GM08714 (cell line): ENCODE results near the gene PTPN2.

Experiments
- H3K4me3 ChIP-seq: fragments of 200-500 bp; sonication (Bioruptor generic); 2 replicates; pipeline ENCODE4 v1.5.1; 2014; ENCODE audit warnings: mild to moderate bottlenecking, low read length, inconsistent platforms
- ZNF274 ChIP-seq: IDR thresholded peaks from 2 replicates; pipeline ENCODE4 v1.6.1; 2012; ENCODE audit warnings: mild to moderate bottlenecking, low read depth, low read length

The PTPN2 gene

GRCh38 chr18:12837747-12838146 is 46.3 kb downstream of the PTPN2 start:
- no peak for TF ChIP-seq ZNF274
- H3K4me3 ChIP-seq, result no peak overlapping the region

DNA sequence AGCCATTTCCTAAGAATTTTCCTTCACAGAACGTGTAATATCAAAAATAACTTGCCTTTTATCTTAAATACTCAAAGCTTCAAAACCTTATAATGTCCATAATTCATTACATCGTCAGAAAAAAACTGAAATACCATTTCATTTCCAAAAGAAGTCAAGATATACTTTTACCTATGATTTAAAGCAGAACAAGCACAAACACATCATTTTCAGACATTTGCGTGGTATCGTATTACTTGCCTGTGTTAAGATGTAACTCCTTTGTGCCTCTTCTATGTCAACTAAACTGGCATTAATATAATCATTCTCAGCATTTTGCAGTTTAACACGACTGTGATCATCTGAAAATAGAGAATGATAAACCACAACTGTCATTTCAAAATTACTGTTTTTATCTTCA is 47.5 kb downstream of the PTPN2 start:
- H3K4me3 ChIP-seq, result no peak overlapping the region
- TF ChIP-seq ZNF274, result no peak

DNA sequence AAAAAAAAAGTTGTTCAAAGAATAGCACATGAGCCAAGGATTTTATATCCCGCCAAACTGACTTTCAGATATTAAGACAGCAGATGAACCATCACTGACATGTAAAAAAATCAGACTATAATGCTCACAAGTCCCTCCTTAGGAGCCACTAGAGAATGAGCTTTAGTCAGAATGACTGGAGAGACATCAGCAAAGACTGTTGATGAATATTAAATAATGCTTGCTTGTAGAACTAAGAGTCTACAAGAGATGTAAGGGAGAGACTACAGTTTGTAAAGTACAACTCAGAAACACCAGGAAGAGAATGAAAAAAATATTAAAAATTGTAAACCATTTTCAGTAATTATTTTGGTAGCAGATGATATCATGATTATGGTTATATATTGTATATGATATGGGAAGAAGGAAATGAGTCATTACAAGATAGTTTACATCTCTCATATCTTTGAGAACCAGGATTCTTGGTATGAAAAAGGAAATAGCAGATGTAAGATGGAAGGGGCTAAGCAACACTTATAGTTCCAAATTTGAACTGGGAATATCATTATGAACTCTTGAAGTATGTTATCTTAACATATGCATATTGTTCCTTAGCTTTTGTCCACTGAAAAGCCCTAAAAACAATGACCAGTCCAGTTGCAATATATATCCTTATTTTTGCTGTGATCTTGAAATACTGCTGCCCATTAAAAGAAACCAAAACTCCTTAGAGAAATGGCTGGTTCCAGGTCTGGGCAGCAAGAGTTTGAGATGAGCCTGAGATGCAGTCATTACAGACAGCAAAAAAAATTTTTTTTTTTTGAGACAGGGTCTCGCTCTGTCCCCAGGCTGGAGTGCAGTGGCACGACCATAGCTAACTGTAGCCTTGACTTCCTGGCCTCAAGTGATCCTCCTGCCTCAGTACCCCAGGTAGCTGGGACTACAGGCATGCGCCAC is 55.7 kb downstream of the PTPN2 start:
- TF ChIP-seq ZNF274, result no peak
- H3K4me3 ChIP-seq, result no peak overlapping the region

DNA sequence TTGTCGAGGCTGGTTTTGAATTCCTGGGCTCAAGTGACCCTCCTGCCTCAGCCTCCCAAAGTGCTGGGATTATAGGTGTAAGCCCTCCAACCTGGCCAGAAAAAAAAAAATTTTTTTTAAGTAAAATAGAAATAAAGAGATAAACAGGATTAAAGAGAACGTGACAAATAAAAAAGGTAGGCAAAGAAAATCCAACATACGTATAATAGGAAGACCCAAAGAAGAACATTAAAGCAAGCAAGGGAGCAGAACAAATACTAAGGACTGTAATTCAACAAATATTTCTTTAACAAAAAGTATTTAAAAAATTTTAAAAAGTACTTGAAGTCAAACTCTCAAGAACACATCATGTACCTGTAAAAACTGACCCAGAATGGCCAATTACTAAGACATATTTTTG is 56.4 kb downstream of the PTPN2 start:
- no peak for TF ChIP-seq ZNF274

GRCh38 chr18:12825230-12825629 is 58.8 kb downstream of the PTPN2 start:
- no peak overlapping the region for H3K4me3 ChIP-seq
- TF ChIP-seq ZNF274, result no peak

More for the DNA sequence above, 56.4 kb downstream of the PTPN2 start:
- H3K4me3 ChIP-seq, result no peak overlapping the region

- no peak overlapping the region for H3K4me3 ChIP-seq
- no peak for TF ChIP-seq ZNF274
Measured at GRCh38 chr18:12823892-12824291, 60.1 kb downstream of the PTPN2 start.

DNA sequence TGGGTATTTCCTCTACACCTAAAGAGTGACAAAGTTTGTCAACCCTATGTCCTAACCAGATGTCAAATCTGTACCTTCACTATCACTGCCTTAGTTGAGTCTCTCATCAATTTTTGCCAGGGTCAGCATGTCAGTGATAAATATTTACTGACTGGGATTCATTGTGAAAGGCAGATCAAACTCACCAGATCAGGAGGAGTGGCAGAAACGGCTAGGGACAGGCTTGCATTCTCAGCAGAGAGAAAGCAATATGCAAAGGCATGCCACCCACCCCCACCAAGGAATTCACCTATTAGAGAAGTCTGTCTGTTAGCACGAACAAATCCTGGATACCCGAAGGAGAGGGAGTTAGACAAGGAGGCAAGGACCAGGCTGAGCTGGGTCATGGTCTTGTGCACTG is 62.6 kb downstream of the PTPN2 start:
- no peak for TF ChIP-seq ZNF274
- no peak overlapping the region for H3K4me3 ChIP-seq

DNA sequence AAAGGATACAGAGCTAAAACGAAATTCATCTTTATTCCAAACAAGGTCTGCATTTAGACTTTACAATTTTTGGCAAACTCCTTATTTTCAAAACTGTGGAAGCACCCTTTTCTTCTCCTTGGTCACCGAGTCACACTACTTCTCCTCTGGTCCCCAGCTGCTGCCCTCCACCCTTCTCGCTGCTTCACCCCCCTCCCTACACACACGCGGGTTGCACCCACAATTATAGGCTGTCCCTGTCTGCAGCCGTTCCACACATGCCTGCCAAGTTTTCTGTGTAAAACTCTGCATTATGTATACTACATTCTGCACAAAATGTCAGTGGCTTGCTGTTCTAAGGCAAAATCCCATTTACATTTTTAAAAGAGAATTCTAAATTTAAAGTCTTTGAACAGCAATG is 63.5 kb downstream of the PTPN2 start:
- no peak overlapping the region for H3K4me3 ChIP-seq
- TF ChIP-seq ZNF274, result no peak

GRCh38 chr18:12819841-12820240 is 64.2 kb downstream of the PTPN2 start:
- no peak overlapping the region; the same call in 1 of the 2 replicates for H3K4me3 ChIP-seq
- TF ChIP-seq ZNF274, result no peak

DNA sequence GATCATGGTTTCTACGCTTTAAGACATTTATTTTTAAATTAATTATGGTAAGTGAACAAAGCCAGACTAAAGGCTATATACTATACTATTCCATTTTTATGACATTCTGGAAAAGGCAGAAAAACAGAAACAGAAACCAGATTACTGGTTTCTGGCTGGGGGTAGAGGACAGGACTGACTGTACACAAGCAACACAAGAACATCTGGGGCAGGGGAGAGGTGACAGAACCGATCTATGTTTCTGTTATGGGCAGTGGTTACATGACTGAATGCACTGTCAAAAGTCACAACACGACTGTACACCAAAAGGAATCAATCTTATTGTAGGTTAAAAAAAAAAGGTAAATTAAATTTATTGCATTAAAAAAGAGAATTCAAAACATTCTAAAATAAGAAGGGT is 64.7 kb downstream of the PTPN2 start:
- TF ChIP-seq ZNF274, result no peak
- no peak overlapping the region; the same call in 1 of the 2 replicates for H3K4me3 ChIP-seq

GRCh38 chr18:12818243-12818642 is 65.8 kb downstream of the PTPN2 start:
- H3K4me3 ChIP-seq, result no peak overlapping the region
- TF ChIP-seq ZNF274, result no peak

DNA sequence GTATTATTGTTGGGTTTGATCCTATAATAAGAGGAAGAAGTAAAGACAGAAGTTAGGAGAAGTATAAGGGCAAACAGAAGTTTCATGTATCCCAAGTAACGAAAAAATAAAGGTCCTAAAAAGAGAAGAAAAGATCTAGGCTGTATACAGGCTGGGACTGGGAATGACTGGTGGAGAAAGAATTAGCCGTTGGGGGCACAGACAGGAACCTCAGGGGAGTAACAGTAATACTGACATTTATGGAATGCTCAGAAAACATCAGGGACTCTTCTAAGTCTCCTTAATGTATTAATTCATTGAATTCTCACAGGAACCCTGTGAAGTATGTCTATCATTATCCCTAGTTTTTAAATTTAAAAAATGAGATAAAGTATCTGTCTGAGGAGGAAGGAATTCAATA is 67.6 kb downstream of the PTPN2 start:
- TF ChIP-seq ZNF274, result no peak

GRCh38 chr18:12811191-12811950 is 72.7 kb downstream of the PTPN2 start:
- no peak for TF ChIP-seq ZNF274
- no peak overlapping the region for H3K4me3 ChIP-seq

More for the DNA sequence above, 67.6 kb downstream of the PTPN2 start:
- no peak overlapping the region for H3K4me3 ChIP-seq

DNA sequence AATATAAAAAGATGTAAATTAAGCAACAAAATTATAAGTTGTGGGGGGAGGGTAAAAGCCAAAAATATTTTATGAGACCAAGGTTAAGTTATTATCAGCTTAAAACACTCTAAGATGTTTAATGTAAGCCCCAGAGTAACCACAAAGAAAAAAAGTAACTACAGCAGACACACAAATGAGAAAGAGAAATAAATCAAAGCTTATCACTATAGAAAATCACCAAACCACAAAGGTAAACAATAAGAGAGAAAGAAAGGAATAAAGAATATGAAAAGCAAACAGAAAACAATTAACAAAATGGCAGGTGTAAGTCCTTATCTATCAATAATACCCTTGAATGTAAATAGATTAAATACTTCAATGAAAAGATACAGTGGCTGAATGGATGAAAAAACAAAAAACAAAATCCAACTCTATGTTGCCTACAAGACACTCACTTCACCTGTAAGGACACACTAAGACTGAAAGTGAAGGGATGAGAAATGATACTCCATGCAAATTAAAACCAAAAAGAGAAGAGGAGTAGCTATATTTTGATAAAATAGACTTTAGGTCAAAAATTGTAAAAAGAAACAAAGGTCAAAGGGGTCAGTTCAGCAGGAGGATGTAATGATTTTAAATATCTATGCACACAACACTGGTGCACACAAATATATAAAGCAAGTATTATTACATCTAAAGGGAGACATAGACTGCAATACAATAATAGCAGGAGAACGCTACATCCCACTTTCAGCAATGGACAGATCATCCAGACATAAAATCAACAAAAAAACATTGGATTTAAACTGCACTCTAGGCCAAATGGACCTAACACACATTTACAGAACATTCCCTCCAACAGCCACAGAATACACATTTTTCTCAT is 80.7 kb downstream of the PTPN2 start:
- TF ChIP-seq ZNF274, result no peak
- H3K4me3 ChIP-seq, result no peak overlapping the region
